NCI-H510A (cell line): ENCODE results near the gene WNT11.
A peak's percentile ranks its signal among the peaks of the same experiment; 100 is the strongest.

Experiments used
- DNase-seq: peaks from one replicate; lab custom pipeline; 2025; lab: John Stamatoyannopoulos, UW

Gene WNT11

GRCh38 chr11:76218449-76219178 is 12.3 kb upstream of the WNT11 start:
- DNase-seq = no peak

GRCh38 chr11:76217653-76218160 is 11.4 kb upstream of the WNT11 start:
- DNase-seq = peak; percentile 81

DNA sequence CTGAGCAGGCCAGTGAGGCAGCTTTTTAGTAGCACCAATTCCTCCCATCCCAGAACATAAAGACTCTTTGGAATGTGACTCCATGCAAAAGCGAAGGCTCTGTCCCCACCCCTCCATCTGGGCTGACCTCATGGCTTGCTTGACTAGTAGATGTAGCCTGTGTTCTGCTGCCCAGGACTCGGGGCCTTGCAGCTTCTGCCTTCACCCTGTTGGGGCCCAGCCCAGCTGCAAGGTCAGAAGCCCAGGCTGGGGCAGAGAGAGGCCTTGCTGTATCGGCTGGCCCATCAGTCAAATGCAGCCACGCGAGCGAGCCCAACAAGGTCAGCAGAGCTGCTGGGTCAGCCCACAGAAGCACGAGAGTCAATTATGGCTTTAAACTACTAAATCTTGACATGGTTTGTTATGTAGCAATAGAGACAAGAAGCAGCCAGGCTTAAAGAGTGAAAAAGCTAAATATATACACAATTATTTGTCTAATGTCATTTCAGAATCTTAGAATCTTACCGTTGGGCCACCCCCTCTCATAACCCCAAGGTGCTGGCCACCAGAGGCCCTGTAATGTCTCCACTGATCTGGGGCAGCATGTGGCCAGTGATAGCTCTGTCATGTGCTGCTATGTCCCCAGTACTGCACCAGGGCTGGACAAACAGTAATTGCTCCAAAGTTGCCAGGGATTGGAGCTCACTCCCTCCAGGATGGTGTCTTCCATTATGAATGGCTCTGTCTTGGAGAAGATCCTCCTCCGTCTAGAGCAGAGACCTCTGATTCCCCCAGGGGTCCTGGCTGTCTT is 10.4 kb upstream of the WNT11 start:
- DNase-seq = no peak

DNA sequence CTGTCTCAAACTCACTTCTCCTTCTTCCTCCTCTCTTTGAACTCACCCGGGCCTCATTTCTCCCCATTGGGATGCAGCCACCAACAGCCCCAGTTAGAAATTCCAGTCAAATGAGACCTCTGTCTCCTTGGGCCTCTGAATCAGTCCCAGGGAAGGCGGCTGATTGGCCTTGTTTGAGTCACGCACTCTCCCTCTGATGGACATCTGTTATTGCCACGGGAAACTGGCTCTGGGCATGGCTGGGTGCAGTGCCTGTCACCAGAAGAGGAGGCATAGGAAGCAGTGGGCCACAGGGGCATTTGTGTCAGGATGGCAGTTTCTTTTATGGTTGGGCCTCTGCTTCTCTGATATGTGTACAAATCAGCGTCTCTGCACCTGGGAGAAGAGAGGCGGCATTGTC is 9.6 kb upstream of the WNT11 start:
- DNase-seq = no peak

- no peak for DNase-seq
Measured at GRCh38 chr11:76214968-76215548, 8.8 kb upstream of the WNT11 start.

GRCh38 chr11:76214186-76214585 is 7.9 kb upstream of the WNT11 start:
- no peak for DNase-seq

DNA sequence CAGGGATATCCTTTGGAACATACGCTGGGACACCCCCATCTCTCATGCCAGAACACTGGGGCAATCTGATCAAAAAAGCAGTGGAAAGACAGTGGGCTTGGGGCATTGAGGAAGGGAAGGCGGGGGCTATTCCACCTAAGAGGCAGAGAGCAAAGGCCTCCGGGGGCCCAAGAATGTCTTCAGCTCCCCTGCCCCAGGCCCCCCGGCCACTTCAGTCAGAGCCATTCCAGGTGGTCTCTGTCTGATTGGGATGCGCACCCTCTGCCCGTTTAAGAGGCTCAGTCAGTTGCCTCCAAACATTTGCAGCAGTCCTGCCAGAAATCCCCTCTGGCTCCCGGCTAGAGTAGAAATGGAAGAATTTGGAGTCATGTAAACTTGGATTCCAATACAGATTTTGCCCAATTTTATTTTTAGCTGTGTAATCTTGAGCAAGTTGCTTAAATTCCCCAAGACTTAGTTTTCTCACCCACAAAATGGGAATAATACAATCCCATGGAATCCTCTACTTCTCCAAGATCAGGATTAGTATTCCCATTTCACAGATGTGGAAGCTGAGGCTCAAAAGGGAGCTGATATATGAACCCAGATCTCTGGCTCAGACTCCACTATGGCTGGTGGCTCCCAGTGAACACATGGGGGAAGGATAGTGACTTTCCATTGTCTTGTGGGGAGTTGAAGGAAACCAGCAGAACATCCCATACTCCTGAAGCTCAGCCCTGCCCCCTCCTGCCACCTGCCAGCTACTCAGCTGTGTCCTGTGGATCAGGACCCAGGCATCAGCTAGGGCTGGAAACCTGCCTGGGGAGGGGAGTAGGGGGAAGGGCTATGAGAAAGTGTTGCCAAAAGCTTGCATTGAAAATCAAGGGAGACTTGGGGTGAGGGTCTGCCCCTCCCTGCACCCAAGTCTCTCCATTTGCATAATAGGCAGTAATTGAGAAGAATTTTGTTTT is 6.1 kb upstream of the WNT11 start:
- DNase-seq = no peak

DNA sequence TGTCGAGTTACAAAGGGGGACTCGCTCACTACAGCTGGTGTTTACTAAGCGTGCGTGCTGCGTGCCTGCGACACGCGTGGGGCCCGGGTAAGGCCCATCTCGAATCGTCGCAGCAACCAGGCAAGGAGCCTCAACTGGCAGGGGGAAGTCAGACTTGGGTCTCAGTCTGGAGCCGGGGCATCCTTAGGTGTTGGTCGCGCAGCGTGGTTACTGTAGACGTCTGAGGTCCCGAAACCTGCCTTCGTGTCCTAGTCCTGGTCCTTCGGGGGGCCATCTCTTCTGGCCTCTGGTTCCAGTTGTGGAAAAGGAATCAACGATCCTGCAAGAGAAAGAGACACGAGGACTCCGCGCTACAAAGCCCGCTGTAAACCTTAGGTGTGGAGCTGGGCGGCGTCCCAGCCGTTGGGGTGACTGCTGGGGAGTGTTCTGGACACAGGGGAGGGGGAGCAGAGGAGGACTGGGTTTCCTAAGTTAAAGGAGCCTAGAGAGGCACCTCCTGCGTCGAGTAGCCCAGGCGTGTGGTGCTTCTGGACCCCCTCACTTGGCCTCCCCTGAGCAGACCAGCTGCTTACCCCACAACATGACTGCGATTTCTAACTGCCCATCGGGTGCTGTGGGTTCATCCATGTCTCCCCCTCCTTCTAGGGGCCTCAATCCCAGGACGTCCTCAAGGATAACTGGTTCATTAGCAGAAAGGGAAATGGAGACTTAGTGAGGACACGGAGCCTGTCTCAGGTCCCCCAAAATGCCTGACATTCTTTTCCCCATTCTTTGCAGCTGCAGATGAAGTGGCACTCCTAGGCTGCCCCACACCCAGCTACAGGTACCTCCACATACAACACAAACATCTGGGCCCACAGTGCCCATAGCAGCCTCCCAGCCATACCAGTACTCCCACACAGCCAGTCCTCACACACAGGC is 4.9 kb upstream of the WNT11 start:
- no peak for DNase-seq

- peak; percentile 32 for DNase-seq
Measured at GRCh38 chr11:76209973-76210930, 4.0 kb upstream of the WNT11 start.

DNA sequence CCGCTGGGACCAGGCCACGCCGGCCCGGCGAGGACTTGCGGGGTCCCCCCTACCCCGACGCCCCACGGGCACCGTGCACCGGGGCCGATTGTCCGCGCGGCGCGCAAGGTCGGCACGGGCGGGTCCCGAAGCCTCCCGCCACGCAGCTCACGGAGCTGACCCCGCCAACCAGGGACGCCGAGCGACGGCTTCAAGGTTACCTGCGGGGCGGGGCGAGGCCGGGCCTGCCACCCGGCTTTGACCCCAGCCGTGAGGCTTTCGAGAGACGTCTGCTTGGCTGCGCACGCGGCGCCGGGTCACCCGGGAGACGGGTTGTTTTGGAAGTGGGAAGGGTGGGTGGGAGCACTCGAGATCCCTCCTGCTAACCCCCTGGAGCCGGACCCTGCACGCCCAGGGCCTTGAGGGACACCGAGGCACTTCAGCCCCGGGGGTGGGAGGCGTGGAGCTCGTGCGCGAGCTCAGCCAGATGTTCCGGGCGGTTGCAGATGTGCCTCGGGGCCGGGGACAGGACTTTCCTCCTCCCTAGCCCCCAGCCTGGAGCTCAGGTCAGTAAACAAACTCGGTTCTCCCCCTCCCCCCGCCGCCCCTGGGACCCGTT is 3.2 kb upstream of the WNT11 start:
- DNase-seq = peak; percentile 50

- peak; percentile 71 for DNase-seq
Measured at GRCh38 chr11:76208438-76209374, 2.4 kb upstream of the WNT11 start.

DNA sequence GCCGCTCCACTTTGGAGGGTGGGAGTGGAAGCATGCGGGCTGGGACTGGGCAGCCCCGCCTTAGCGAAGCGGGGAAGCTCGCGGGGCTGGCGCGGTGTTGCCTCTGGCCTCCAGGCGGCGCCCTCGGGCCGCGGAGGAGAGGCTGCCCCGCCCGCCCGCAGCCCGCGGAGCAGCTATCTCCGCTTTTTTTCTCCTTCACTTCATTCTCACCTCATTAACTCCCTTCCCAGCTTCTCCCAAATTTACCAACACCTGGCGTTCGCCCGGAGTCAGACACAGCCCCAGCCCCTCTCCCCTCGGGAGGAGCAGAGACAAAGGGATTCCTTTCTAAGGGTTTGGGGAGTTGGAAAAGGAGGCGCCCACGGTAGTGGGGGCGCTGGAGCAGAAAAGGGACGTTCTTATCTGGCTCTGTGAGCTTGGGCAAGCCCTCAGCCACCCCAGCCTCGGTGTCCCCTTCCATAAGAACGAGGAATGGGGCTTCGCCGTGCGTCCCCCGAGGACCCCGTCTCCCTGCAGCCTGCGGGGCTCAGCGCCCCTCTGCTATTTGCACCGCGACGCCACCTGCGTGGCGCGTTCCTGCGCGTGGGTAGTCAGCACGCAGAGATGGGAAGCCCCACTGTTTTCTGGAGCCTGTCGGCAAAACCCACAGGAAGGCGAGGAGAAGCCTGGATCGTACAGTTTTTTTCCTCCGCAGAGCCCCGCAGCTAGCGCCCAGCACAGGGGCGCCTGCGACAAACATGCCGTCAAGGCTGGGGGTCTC is 1.5 kb upstream of the WNT11 start:
- DNase-seq = peak; percentile 52

DNA sequence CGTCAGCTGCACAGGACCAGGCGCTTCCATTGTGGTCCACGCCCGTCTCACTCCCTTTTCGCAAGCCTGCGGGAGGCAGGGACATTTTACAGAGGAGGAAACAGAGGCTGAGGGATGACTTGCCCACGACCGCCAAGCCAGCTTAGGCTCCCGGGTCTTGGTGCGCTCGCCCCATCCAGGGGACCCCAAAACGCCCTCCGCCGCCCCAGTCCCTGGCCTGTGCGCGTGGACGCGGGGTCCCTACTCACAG is 300 bp downstream of the WNT11 start:
- DNase-seq = no peak

DNA sequence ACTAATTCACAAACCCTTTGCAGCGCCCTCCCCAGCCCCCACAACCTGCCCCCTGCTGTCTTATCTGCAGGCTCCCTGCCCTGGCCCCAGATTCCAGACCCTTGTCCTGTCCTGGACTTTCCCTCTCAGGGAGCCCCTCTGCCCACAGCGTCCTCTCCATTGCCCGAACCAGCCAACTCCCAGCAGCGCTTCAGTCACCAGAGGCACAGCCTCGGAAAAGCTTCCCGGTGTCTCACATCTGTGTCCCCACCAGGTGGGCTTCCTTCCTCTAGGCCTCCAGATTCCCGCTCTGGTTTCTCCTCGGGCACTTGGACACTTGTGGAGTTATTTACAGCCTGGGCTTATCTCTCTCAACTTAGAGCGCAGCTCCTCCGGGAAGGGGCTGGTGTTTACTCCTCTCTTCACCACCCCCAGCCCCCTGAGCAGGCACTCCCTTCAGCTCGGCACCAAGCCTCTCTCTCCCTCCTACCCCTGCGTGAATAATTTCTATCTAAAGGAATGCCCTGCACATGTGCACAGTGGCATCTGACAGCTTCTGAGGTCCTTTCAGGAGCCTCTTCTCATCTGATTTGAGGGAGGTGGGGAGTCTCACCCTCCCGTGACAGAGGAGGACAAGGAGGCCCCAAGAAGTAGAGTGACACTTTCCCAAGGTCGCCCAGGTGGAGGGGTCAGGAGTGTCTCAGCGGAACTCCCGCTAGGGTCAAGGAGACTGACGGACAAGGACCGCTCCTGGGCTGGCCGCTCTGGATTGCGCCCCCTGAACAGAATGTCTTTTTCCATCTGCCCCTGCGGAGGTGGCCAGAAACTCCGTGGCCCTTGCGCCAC is 838 bp downstream of the WNT11 start:
- DNase-seq = no peak

DNA sequence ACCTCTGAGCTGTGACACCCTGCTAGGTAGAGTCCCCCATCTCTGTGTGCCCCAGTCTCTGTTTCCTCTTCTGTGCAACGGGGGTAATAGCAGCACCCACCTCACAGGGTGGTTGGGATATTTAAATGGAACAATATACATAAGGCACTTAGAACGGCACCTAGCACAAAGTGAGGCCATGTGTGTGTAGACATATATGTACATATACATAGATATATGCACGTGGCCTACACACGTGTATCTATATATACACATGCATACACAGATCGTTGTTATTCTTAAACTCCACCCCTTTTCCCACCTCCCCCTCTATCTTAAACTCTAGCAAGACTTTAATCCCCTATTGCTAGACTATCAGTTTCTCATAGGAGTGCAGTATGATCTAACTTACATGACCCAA is 2.4 kb downstream of the WNT11 start:
- no peak for DNase-seq

- DNase-seq = no peak
Measured at GRCh38 chr11:76203131-76203925, 3.0 kb downstream of the WNT11 start.
